CD4-positive, CD25-positive, alpha-beta regulatory T cell (primary cell): ENCODE data around the gene GAN. TPM values are rescaled to one million over a fixed set of nuclear protein-coding genes. Genes with fewer than 3 reads are reported as not detected.

Source experiments
- ATAC-seq, 2 donors: fragments of 150-1000 bp; cut with Tn5 transposase; one replicate each; pipeline ENCODE4 v1.10.0; 2021; ENCODE audit warnings: low read depth in 2 of 2, moderate number of reproducible peaks in 2 of 2, moderate library complexity in 1 of 2
- DNase-seq, 3 donors: peaks; one replicate each; pipeline versions ENCODE4 v3.0.0 to v3.0.0-alpha.2; 2012 to 2022; ENCODE audit warnings: mixed read lengths in 1 of 3
- H3K27ac ChIP-seq: one replicate; pipeline ENCODE4 v1.7.0; 2013; ENCODE audit warnings: mild to moderate bottlenecking, low read length; ENCODE audit not compliant: insufficient read depth, poor library complexity, severe bottlenecking
- H3K27me3 ChIP-seq: one replicate; pipeline ENCODE4 v1.7.0; 2013; ENCODE audit warnings: low read length; ENCODE audit not compliant: control insufficient read depth, insufficient read depth
- H3K36me3 ChIP-seq: one replicate; pipeline ENCODE4 v1.7.0; 2013; ENCODE audit warnings: mild to moderate bottlenecking, low read length, moderate library complexity; ENCODE audit not compliant: control insufficient read depth, insufficient read depth
- H3K4me1 ChIP-seq: 2 replicates; pipeline ENCODE4 v1.7.0; 2013; ENCODE audit warnings: mild to moderate bottlenecking, low read length; ENCODE audit not compliant: insufficient read depth, control insufficient read depth, poor library complexity, severe bottlenecking
- H3K4me3 ChIP-seq: one replicate; pipeline ENCODE4 v1.7.0; 2013; ENCODE audit warnings: low read depth, mild to moderate bottlenecking, low read length, moderate library complexity
- H3K9me3 ChIP-seq, 2 experiments: 1 replicate in 1 of 2; 2 replicates in 1 of 2; pipeline ENCODE4 v1.7.0; 2013; ENCODE audit warnings: low read length in 2 of 2, mild to moderate bottlenecking in 1 of 2, moderate library complexity in 1 of 2; ENCODE audit not compliant: control insufficient read depth in 2 of 2
- H3K27ac Mint-ChIP-seq, 3 donors: one replicate each; pipeline ENCODE4 v1.8.0; 2020 to 2022; ENCODE audit warnings: mild to moderate bottlenecking in 3 of 3, mixed read lengths in 3 of 3, moderate library complexity in 2 of 3
- H3K27me3 Mint-ChIP-seq: one replicate; pipeline ENCODE4 v1.8.0; 2022; ENCODE audit warnings: mild to moderate bottlenecking, mixed read lengths
- H3K36me3 Mint-ChIP-seq: one replicate; pipeline ENCODE4 v1.8.0; 2020; ENCODE audit warnings: mixed read lengths
- H3K4me1 Mint-ChIP-seq, 4 donors: one replicate each; pipeline ENCODE4 v1.8.0; 2020 to 2022; ENCODE audit warnings: mixed read lengths in 4 of 4, mild to moderate bottlenecking in 1 of 4
- H3K4me3 Mint-ChIP-seq, 4 donors: one replicate each; pipeline ENCODE4 v1.8.0; 2020 to 2022; ENCODE audit warnings: mild to moderate bottlenecking in 4 of 4, mixed read lengths in 4 of 4, moderate library complexity in 3 of 4
- H3K9me3 Mint-ChIP-seq, 7 donors: one replicate each; pipeline ENCODE4 v1.8.0; 2020 to 2022; ENCODE audit warnings: mixed read lengths in 7 of 7, mild to moderate bottlenecking in 3 of 7, moderate library complexity in 2 of 7
- polyA plus RNA-seq, 4 donors: library from polyadenylated mRNA; unstranded; fragments of 300-500 nt; fragmentation: Illumina TruSeq; gene quantifications; one replicate each; pipeline ENCODE4 v1.2.3, GENCODE V29; 2021
- total RNA-seq: library from RNA; stranded (reverse); gene quantifications from one replicate; pipeline ENCODE4 v1.2.3, GENCODE V29; 2022

The GAN gene
- total and polyA plus RNA-seq, 5 donors from 2014 or later, result 1.2 to 14.0 (median 2.7) TPM

DNA sequence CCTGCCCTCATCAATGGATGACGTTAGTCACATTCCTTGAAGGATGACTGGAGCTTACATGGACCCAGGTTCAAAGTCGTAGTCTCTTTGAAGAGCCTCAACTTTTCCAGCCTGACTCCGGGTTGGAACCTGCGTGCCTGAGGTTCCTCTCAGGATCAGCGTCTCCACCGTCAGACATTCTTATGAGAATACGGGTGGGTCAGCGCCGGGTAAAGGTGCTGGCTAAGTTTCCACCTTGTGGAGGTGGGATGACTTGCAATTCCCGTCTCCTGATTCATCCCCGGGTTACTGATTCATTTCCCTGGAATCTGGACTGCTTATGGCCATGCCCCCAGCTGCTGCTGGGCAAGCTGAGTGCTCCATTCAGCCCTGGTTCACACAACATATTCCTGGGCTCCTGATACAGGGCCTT, 90.9 kb downstream of the GAN start:
- Mint-ChIP-seq H3K9me3 (no peaks in the 10 kb centered on the region), H3K4me3 (no peak overlapping the region), H3K4me1 (peaks cover 0 to 8% (median 0%) of the 10 kb centered on the region in 4 donors), H3K27me3 (peaks cover 7% of the 10 kb centered on the region), H3K36me3 (no peaks in the 10 kb centered on the region), H3K27ac (no peak overlapping the region)
- no peaks in the 10 kb centered on the region for H3K27me3 ChIP-seq
- H3K36me3 ChIP-seq, result no peaks in the 10 kb centered on the region
- H3K9me3 ChIP-seq, result no peaks in the 10 kb centered on the region
- H3K27ac ChIP-seq, result no peak overlapping the region
- DNase-seq (no peak), ATAC-seq (no peak)
- H3K4me1 ChIP-seq, result peaks cover 7% of the 10 kb centered on the region
- H3K4me3 ChIP-seq, result no peak overlapping the region

DNA sequence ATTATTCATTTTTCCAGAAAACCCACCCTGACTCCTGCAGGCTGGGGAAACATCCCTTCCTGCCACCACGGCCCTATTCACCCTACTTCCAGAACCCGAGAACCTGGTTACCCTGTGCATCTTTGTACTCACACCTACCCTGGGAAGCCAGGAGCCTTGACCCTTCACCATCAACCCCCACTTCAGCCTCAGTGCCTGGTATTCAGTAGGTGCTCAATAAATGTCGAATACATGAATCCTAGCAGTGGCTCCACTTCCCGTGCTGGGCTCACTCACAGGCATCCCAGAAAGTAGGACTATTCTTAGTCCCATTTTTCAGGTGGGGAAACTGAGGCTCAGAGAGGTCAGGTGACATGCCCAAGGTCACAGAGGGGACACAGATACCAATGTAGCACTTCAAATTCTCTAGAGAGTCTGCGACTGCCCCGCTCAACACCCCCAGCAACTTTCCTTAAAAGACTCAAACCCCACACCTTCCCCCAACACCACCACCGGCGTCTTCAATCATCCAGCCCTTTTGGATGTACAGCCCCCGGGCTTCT, 93.7 kb downstream of the GAN start:
- H3K4me3 ChIP-seq, result no peak overlapping the region
- peaks cover 1% of the 10 kb centered on the region for H3K27me3 ChIP-seq
- H3K36me3 ChIP-seq, result no peaks in the 10 kb centered on the region
- H3K27ac ChIP-seq, result no peak overlapping the region
- DNase-seq (no peak), ATAC-seq (no peak)
- Mint-ChIP-seq H3K9me3 (no peaks in the 10 kb centered on the region), H3K4me3 (no peak overlapping the region), H3K36me3 (no peaks in the 10 kb centered on the region), H3K27me3 (peaks cover 4% of the 10 kb centered on the region), H3K27ac (no peak overlapping the region), H3K4me1 (peaks cover 0 to 6% (median 0%) of the 10 kb centered on the region in 4 donors)
- no peaks in the 10 kb centered on the region for H3K9me3 ChIP-seq
- H3K4me1 ChIP-seq, result peaks cover 4% of the 10 kb centered on the region

DNA sequence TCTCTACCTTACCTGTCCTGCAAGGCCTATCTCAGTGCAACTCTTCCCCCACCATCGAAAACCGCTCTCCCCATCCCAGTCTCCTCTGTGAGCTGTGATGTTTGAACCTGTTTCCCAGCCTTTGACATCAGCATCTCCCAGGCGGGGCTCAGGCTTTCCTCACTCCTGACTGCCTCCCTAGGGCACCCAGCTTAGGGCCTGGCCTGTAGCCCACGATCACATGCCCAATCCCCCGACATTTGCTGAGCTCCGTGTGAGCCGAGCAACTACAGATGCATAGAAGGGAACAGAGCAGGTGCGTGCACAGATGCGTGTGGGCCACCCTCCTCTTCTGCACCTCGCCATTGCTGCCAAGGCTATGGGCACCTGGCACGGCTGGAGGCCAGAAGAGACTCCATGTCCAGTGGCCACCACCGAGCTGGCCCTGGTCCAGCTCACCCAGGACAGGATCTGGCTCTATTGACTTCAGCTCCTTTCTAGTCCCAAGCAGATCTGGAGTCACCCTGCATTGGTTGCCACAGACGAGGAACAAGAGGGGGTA, 94.3 kb downstream of the GAN start:
- Mint-ChIP-seq H3K36me3 (no peaks in the 10 kb centered on the region), H3K27ac (no peak overlapping the region), H3K4me1 (peaks cover 0 to 2% (median 0%) of the 10 kb centered on the region in 4 donors), H3K9me3 (no peaks in the 10 kb centered on the region), H3K27me3 (peaks cover 4% of the 10 kb centered on the region), H3K4me3 (no peak overlapping the region)
- Histone ChIP-seq H3K4me3 (no peak overlapping the region), H3K36me3 (no peaks in the 10 kb centered on the region), H3K4me1 (no peaks in the 10 kb centered on the region), H3K9me3 (no peaks in the 10 kb centered on the region), H3K27ac (no peak overlapping the region), H3K27me3 (peaks cover 1% of the 10 kb centered on the region)
- no peak for ATAC-seq
- no peak for DNase-seq

- H3K27me3 Mint-ChIP-seq, result peaks cover 5% of the 10 kb centered on the region
- no peaks in the 10 kb centered on the region for H3K36me3 ChIP-seq
- peaks cover 1% of the 10 kb centered on the region for H3K27me3 ChIP-seq
- H3K4me3 Mint-ChIP-seq, result no peak overlapping the region
- H3K4me1 Mint-ChIP-seq, result no peaks in the 10 kb centered on the region
- H3K9me3 Mint-ChIP-seq, result no peaks in the 10 kb centered on the region
- H3K9me3 ChIP-seq, result no peaks in the 10 kb centered on the region
- H3K27ac Mint-ChIP-seq, result no peak overlapping the region
- H3K27ac ChIP-seq, result no peak overlapping the region
- DNase-seq (no peak), ATAC-seq (no peak)
- no peak overlapping the region for H3K4me3 ChIP-seq
- no peaks in the 10 kb centered on the region for H3K36me3 Mint-ChIP-seq
- no peaks in the 10 kb centered on the region for H3K4me1 ChIP-seq
These were observed 96.0 kb downstream of the GAN start for GRCh38 chr16:81410643-81411293.

- peaks cover 1% of the 10 kb centered on the region for H3K27me3 ChIP-seq
- no peaks in the 10 kb centered on the region for H3K4me1 ChIP-seq
- H3K27ac Mint-ChIP-seq, result no peak overlapping the region
- no peaks in the 10 kb centered on the region for H3K36me3 Mint-ChIP-seq
- peaks cover 5% of the 10 kb centered on the region for H3K27me3 Mint-ChIP-seq
- H3K27ac ChIP-seq, result no peak overlapping the region
- H3K4me3 ChIP-seq, result no peak overlapping the region
- H3K9me3 Mint-ChIP-seq, result peaks cover 0 to 4% (median 0%) of the 10 kb centered on the region in 7 donors
- no peaks in the 10 kb centered on the region for H3K36me3 ChIP-seq
- DNase-seq (no peak), ATAC-seq (no peak)
- H3K4me3 Mint-ChIP-seq, result no peak overlapping the region
- H3K9me3 ChIP-seq, result no peaks in the 10 kb centered on the region
- H3K4me1 Mint-ChIP-seq, result no peaks in the 10 kb centered on the region
These were observed 98.7 kb downstream of the GAN start for GRCh38 chr16:81413245-81413990.

DNA sequence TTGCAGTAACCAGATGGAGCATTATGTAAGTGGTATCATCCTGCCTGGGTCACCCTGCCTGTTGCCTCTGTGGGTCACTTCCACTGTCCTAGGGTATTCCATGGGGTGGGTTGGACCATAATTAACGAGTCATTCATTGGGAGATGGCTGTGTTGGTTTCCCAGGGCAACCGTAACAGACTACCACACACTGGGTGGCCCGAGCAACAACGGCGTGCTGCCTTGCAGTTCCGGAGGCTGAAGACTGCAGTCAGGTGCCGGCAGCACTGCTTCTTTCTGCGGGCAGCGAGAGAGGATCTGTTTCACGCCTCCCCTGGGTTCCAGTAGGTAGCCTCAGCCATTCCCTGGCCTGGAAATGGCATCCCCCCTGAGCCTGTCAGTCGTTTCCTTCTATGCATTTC, 101.0 kb downstream of the GAN start:
- Histone ChIP-seq H3K36me3 (no peaks in the 10 kb centered on the region), H3K4me1 (no peaks in the 10 kb centered on the region), H3K9me3 (no peaks in the 10 kb centered on the region), H3K4me3 (no peak overlapping the region), H3K27me3 (peaks cover 1% of the 10 kb centered on the region), H3K27ac (no peak overlapping the region)
- H3K4me3 Mint-ChIP-seq, result no peak overlapping the region
- no peaks in the 10 kb centered on the region for H3K4me1 Mint-ChIP-seq
- peaks cover 5% of the 10 kb centered on the region for H3K27me3 Mint-ChIP-seq
- H3K27ac Mint-ChIP-seq, result peak overlapping the region in 1 of 3 donors; percentile 20
- H3K36me3 Mint-ChIP-seq, result no peaks in the 10 kb centered on the region
- ATAC-seq, result no peak
- DNase-seq, result no peak
- peaks cover 0 to 4% (median 0%) of the 10 kb centered on the region in 7 donors for H3K9me3 Mint-ChIP-seq

- DNase-seq, result no peak
- H3K27me3 Mint-ChIP-seq, result peaks cover 5% of the 10 kb centered on the region
These were observed 102.0 kb downstream of the GAN start for GRCh38 chr16:81416749-81417148.

More at GRCh38 chr16:81416749-81417148, 102.0 kb downstream of the GAN start:
- no peak for ATAC-seq
- H3K9me3 ChIP-seq, result no peaks in the 10 kb centered on the region
- Mint-ChIP-seq H3K27ac (no peak overlapping the region), H3K4me3 (no peak overlapping the region), H3K4me1 (no peaks in the 10 kb centered on the region), H3K36me3 (no peaks in the 10 kb centered on the region), H3K9me3 (peaks cover 0 to 4% (median 0%) of the 10 kb centered on the region in 7 donors)
- no peak overlapping the region for H3K4me3 ChIP-seq
- H3K27ac ChIP-seq, result no peak overlapping the region
- peaks cover 1% of the 10 kb centered on the region for H3K27me3 ChIP-seq
- no peaks in the 10 kb centered on the region for H3K36me3 ChIP-seq
- no peaks in the 10 kb centered on the region for H3K4me1 ChIP-seq
